Activated CD4-positive, CD25-positive, alpha-beta regulatory T cell treated with anti-CD3 and anti-CD28 coated beads, Interleukin-2, amount 50 U/mL, for 72 hours (primary cell): ENCODE measurements around the gene CRB1.

ENCODE experiments used
- DNase-seq: peaks from one replicate; pipeline ENCODE4 v3.0.0; 2021

Gene CRB1

DNA sequence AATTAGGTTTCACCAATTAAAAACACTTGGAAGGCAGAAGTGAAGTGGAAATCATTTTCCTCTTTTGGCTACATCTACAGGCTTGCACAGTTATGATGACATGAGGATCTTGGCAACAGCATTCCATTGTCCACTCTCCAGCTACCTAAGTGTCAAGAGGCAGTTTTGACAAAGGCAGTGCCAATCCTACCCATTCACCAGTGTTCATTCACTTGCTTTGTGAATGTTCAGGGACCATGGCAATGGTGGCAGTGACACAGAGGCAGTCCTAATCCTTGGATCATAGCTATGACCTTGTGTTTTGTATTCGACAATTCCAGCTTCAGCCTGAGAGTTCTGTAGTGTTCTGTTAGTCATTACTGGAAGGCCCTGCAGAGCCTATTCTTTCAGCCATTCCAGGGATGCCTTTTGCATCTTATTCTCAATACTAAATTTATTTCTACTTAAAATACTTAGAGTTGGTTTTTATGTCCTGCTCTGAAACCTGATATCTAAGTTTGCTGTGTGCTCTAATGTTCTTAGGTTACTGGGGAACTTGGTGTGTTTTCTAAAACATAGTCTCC is 36.7 kb downstream of the CRB1 start:
- DNase-seq = no peak

GRCh38 chr1:197305925-197306324 is 37.9 kb downstream of the CRB1 start:
- DNase-seq = no peak

- DNase-seq = no peak
These were observed 38.5 kb downstream of the CRB1 start for GRCh38 chr1:197306381-197307062.

DNA sequence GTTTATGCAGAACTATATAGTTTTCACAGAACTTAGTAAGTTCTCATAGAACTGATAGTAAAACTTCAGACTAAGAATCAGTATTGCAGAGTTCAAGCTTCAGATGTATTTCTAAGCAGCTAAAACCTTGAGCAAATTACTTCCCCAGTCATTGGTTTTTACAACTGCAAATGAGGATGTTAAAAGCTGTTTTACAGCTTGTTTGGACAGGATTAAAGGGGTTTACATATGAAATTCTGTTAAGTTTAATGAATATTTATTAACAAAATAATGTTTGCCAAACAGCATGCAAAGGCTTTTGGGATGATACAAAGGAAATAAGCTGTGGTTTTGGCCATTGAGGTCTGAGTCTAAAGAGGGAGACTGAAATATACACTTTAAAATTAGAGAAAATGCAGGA is 39.1 kb downstream of the CRB1 start:
- DNase-seq = no peak

GRCh38 chr1:197307551-197307950 is 39.5 kb downstream of the CRB1 start:
- DNase-seq = no peak

DNA sequence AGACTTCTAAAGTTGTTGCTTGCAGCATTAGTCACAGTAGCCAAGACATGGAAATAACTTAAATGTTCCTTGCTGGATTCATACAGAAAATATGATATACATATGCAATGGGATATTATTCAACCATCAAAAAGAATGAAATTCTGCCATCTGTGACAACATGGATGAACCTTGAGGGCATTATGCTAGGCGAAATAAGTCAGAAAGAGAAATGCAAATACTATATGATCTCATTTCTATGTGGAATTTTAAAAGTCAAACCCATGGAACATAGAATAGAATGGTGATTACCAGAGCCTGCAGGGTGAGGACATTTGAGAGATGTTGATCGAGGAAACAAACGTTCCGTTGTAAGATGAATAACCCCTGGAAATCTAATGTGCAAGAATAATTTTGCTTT is 43.0 kb downstream of the CRB1 start:
- DNase-seq = no peak

DNA sequence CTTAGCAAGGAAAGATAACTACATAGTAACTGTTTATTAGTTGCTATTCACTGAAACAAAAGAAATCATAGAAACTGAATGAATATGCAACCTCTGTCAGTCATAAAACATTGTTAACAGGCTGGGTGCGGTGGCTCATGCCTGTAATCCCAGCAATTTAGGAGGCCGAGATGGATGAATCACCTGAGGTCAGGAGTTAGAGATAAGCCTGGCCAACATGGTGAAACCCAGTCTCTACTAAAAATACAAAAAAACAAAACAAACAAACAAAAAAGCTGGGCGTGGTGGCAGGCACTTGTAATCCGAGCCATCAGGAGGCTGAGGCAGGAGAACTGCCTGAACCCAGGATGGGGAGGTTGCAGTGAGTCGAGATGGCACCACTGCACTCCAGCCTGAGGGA is 44.1 kb downstream of the CRB1 start:
- no peak for DNase-seq

GRCh38 chr1:197313713-197314112 is 45.7 kb downstream of the CRB1 start:
- DNase-seq = no peak

GRCh38 chr1:197314682-197315081 is 46.6 kb downstream of the CRB1 start:
- no peak for DNase-seq

DNA sequence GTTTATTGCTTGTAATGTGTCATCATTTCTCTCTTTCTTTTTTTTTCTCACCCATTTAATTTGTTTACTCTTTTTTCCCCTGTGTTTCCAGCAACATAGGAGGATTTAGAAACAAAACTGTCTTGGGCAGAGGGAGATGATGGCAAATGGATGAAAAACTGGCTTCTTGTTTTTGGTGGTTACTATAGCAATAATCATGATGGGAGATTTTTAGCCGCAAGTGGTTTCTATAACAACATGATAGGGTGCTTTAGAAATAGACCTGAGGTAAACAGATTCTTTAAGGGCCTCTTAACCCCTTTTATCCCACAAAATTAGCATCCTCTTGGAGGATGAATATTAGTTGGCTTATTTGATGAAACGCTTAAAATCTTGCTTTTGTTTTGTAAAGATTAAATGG is 51.6 kb downstream of the CRB1 start:
- DNase-seq = no peak

- no peak for DNase-seq
These were observed 53.0 kb downstream of the CRB1 start for GRCh38 chr1:197320991-197321531.

DNA sequence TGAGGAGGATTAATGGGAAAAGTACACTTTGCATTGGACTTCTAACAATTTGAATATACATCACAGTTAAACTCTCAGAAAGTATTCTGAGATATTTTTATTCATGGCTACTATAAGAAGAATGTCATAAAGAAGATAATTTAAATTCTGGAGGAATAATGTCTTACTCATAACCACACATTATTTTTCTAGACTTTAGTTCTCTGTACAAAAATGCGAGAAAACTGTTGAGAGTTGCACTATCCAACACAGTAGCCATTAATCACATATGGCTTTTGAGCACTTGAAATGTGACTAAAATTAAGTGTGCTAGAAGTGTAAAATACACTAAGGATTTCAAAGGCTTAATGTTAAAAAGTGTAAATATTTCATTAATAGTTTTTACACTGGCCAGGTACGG is 53.8 kb downstream of the CRB1 start:
- DNase-seq = no peak

- DNase-seq = no peak
These were observed 59.8 kb downstream of the CRB1 start for GRCh38 chr1:197327776-197328364.

GRCh38 chr1:197330213-197330612 is 62.2 kb downstream of the CRB1 start:
- DNase-seq = no peak

- DNase-seq = no peak
These were observed 63.5 kb downstream of the CRB1 start for GRCh38 chr1:197331565-197331964.

DNA sequence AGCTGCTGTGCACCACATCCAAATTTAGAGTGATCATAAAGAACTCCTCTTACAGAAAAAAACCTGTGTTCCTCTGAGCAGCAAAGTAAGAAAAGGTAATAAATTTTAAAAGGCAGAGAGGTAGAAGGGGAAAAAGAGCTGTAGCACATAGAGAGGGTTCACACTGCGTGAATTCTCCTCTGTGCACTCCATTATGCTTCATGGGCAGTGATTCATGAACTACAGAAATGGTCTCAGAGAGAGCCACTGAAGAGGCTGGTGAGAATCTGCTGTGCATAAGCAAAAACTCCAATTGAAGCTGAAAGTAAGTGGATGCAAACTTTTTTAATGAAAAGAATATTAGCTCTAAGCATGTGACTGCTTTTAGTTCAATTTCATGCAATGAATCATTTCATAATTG is 65.0 kb downstream of the CRB1 start:
- DNase-seq = no peak

- DNase-seq = no peak
These were observed 68.5 kb downstream of the CRB1 start for GRCh38 chr1:197336571-197336970.

- no peak for DNase-seq
These were observed 71.3 kb downstream of the CRB1 start for GRCh38 chr1:197339106-197340060.

DNA sequence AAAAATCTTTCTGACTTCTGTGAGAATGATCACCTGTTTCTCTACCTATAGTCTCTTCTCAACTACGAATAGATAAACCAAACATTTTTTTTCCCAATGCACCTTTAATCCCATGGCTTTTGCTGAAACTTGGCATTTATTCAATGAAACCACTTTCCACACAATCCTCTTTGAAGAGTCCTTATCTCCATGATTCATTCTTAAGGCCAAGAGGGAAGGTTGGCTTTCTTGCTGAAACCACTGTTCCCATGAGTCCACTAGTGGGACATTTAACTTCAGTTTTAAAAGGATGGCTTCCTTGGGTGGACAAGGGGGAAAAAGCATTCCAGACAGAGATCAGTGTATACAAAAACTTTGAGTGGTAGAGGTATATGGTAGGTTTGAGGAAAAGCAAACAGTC is 73.6 kb downstream of the CRB1 start:
- no peak for DNase-seq

DNA sequence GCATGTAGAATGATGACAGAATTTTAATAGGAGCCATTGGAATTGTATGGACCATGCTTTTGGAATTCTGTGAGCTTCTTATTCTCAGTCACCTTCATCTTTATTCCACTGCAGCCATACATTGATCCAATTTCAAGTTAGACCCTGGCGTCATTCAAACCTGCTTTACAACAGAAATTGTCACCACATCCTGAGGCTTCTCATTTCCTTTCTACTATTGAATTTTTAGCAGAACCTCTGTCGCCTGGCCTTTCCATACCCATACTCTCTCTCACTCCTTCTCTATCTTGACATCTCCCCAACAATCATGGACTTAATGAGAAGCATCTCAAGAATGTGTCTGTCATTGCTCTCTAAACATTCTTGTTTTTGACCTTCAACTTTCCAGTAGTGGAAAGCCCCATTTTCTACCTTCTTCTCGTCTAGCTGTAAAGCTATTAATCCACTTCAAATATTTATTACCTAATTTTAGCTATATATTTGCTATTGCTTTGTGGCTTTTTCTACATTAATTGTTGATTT is 74.1 kb downstream of the CRB1 start:
- no peak for DNase-seq

DNA sequence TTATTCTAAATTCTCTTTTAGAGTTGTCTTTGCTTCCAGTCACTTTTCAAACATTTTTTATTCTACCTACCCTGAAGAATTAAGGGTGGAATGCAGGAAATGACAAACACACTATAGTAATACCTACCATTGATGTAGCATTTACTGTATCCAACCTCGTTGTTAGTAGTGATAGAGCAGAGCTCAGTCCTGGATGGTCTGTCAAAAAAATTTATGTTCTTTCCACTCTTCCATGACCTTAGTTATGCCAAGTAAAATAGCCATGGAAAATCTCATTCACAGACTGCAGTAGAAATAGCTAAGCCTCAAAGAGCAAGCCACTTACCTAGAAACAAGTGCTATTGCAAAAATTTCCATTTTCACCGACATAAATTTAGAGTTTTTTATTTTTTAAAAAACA is 74.6 kb downstream of the CRB1 start:
- DNase-seq = no peak

- no peak for DNase-seq
These were observed 75.7 kb downstream of the CRB1 start for GRCh38 chr1:197343663-197344273.
